GM18502 (cell line): ENCODE measurements around the gene CENPM.

ENCODE experiments used
- ATAC-seq: cut with Tn5 transposase; IDR thresholded peaks from one replicate; pipeline ENCODE4 v1.9.1; 2021; ENCODE audit warnings: mild to moderate bottlenecking; ENCODE audit not compliant: unreplicated experiment, poor library complexity

Gene CENPM

GRCh38 chr22:41915035-41915785, 31.7 kb downstream of the CENPM start, which contains the start of gene SHISA8:
SHISA8 (minus strand) TSS chr22:41915074; CDS start chr22:41914667, 407 bp downstream.
- no peak for ATAC-seq

- no peak for ATAC-seq
Measured at GRCh38 chr22:41914611-41915034, 32.3 kb downstream of the CENPM start.

DNA sequence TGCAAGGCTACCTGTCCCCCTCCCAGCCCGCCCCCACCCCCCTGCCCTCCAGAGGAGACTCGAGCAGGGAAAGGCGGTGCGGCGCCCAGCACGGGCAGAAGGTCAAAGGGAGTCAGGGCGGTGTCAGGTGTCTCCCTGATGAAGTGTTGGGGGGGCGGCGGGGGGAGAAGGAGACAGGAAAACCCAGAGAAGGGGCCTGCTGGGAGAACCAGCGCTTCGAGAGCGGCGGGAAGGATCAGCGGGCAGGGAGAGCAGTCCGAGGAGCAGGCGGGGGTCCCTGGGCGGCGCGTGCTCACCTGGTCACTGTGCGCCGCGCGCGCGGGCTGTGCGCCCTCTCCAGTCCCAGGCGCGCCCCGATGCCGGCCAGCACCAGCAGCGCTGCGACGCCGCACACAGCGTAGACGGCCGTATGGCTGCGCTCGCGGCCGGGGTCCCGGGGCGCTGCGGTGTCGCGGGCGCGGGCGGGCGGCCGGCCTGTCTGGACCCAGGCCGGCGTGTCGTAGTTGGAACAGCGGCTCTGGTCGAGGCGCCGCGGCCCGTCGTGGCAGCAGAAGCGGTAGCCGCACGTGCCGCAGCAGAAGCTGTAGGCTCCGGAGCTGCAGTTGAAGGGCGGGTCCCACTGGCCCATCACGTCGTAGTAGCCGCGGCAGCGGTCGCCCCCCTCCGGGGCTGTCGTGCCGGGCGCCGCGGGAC, 33.0 kb downstream of the CENPM start:
- ATAC-seq: no peak

DNA sequence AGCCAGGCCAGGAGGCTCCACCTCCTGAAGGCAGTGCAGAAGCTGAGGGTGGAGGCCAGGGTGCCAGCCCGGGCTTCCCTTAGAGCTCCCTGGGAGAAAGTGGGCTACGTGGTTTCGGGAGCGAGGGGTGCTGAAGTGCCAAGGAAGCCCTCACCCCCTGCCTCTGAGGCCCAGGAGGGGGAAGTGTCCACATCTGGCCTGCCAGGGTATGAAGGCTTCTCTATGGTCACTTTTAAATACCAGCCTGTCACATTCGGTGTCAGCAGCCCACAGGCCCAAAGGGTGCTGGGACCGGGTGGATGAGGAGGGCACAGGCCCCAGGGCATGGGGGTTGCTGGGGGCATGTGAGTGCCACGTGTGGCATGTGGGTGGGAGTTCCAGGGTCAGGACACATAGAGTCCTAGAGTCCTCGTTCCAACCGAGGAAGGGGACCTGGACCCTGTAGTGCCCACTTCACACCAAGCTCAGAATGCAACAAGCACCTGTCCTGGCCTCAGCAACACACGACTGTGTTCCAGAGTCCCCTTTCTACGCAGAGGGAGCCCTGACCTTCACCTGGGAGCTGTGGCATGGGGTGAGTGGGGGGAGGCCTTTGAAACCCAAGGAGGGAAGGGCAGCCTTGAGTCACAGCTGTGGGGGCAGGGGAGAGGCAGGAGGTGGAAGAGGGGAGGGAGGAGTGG, 33.8 kb downstream of the CENPM start:
- ATAC-seq: no peak

- no peak for ATAC-seq
Measured at GRCh38 chr22:41912338-41913039, 34.5 kb downstream of the CENPM start.

DNA sequence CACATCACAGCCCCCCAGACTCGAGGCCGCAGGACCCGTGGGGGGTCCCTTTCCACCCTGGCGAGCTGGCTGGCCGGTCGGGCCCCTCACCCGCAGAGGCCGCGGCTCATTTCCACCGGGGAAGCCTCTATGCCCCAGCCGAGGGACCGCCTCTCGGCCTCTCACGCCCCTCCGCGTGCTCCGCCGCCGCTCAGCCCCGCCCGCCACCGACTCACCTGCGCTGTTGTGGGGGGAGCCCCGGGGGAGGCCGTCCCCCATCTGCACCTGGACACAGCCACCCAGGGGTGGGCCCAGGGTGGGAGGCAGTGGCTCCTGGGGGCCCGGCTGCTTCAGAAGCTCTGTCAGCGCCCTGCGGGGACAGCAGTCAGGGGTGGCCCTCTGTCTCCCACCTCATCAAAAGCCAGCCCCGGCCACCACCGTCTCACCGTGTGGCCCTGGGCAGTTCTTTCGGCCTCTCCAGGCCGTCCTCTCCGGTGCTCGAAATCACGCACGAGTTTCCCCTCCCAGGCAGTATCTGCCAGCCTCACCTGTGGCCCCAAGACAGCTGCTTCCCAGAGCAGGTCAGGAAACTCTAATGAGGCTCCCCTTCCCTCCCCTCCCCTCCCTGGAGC, 35.8 kb downstream of the CENPM start:
- no peak for ATAC-seq

- ATAC-seq: no peak
Measured at GRCh38 chr22:41910050-41911000, 36.6 kb downstream of the CENPM start.

DNA sequence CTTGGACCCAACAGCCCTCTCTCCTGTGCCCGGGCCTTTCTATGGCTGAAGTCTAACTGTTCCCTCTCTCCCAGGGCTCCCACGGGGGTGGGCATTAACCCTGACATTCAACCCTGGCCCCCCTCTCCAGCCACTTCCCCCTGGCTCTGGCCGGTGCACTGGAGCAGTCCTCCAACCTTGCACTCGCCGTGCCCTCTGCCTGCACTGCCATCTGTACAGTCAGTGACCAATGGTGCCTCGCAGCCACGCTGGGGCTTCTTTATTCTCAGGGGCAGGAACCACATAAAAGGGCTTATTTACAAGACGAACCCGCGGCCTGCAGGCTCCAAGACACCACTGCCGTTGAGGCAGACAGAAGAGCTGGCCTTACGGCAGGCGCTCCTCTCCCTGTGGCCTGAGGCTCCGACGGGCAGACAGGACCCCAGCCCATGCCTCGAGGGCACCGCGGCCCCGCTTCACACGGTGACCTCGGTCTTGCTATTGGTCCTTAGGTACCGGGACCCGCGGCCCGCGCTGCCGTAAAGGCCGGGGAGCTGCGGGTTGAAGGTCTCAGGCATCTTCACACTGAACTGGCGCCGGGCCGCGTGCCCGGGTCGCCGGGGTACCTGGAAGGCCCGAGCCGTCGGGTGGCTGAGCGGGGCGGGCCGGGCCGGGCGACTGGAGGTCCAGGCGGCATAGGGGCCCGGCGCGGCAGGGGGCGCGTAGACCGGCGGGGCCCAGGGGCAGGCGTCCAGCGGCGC, 37.5 kb downstream of the CENPM start:
- ATAC-seq: no peak

DNA sequence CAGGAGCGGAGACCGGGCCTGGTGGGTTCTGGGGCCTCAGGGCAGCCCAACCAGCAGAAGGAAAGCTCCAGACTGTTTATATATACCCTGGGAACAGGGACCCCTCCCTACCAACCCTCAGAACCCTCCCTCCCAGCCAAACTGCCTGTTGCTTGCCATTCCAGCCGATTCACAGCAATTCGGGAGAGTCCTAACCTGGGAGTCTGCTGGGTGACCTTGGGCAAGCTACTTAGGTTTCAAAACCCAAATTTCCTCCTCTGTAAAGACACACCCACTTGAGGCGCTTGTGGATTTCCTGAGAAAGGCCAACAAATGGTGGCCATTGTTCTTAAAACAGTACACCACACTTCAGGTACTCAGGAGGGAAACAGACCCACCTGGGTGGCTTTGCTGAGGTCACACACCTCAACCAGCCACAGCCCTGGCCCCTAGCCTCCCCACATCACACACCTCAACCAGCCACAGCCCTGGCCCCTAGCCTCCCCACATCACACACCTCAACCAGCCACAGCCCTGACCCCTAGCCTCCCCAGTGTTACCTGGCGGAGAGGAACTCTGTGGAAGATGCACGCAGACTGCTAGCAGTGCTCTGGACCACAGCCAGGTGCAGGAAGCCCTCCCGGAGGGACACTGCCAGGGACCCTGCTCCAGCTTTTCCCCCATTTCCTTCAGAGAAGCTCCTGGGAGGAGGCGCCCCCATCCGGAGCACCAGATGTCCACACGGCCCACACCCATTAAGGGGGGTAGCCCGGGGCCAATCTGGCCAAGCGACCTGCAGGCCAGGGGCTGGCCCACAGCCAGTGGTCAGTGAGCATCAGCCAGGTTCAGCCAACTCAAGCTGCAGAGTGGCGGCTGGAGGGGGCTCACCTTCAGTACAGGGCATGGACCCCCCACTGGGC, 38.3 kb downstream of the CENPM start:
- ATAC-seq: no peak

DNA sequence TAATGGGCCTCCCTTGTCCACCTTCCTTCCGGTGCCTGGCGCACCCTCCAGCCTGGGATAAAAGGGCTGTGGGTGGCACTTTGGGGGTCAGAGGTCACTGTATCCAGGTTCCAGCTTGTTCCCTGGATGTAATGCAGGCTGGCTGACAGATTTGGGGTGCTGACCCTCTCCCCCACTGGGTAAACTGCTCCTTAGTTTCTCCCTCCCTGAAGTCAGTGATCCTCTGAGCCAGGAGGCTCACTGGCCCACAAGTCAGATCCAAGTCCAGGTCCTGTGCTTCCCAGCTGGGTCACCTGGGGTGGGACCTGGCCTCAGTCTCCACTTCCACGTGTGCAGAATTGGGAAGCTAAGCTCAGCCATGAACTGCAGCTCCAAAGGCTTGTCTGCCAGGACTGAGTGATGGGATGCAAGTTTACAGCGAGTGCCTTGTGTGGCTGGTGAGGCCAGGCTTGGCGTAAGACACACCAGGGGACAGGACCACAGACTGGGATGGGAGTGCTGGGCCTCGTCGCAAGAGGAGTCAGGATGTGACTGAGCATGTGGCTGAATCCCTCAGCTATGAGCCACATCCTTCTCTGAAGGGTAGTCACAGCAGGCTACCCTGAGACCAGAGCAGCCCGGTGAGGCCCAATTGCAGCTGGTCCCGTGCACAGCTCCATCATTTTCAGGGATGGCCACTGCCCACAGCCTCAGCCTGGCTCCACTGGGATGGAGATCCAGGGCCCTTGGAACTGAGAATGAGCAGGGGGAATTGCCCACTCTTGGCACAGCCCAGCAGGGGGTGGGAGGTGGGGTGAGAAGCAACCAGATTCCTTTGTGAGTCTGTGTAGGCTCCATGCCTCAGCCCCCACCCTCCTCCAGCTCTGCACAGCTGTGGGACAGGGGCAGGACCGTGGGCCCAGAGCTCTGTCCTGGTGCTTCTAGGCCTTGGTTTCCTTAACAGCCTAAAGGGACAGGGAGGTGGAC, 39.2 kb downstream of the CENPM start:
- no peak for ATAC-seq

GRCh38 chr22:41906822-41907221, 40.1 kb downstream of the CENPM start:
- no peak for ATAC-seq

- no peak for ATAC-seq
Measured at GRCh38 chr22:41905411-41906202, 41.3 kb downstream of the CENPM start.

DNA sequence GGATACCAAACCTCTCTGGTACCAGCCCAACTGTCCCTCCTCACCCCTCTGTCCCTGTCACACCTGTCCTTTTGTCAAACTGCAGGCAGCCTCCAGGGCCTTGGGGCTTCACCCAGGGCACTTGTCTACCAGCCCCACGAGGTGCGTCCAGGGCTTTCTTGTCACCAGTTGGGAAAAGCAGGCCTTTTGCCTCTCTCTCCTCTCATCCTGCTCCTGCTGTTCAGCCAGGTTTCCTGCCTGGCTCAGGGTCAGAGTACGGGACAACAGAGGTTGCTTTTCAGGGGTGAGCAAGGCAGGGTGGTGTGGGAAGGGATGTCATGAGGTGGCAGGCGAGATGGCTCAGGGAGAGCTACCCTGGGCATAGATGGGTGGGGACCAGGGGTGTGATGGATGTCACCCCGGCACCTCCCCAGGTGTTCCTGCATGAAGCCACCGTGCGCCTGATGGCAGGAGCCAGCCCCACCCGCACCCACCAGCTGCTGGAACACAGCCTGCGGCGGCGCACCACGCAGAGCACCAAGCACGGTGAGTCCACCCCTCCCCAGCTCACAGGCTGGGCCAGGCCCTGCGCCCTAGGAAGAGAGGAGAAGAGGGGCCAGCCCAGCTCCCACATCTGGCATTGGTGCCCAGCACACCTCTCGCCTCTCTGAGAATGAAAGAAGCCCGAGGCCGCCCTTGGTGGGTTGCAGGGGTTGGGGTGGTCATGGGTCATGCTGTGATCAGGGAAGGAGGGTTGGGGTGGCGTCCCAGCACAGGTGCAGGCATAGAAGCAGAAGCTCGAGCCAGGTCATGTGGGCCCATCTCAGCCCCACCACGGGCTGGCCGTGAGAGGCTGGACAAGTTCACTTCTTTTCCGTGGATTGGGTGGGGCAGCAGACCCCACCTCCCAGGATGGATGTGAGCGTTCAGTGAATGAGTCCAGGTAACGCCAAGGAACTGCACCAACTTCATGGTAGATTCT, 42.2 kb downstream of the CENPM start:
- no peak for ATAC-seq

DNA sequence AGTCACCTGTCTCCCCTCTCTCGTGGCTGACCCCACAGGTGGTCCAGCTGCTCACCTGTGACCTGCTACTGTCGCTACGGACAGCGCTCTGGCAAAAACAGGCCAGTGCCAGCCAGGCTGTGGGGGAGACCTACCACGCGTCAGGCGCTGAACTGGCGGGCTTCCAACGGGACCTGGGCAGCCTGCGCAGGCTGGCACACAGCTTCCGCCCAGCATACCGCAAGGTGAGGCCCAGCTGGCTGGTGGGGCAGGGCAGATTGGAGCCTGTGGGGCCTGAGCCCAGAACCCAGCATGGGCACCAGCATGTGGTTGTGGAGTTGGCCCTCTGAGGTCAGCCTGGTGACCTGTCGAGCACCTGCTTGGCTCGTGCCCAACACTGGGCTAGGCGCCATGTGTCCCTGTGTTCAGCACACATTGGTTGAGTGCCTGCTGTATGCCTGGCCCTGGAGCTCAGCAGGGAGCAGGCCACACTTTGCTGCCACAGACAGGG, 44.0 kb downstream of the CENPM start:
- ATAC-seq: no peak
